ENCODE measurements around the gene PHLDA3. TPM values are rescaled to one million over a fixed set of nuclear protein-coding genes. Genes with fewer than 3 reads are reported as not detected.

PHLDA3 gene
- total RNA-seq, 1 experiment from 2014 or later = 10.5 TPM

DNA sequence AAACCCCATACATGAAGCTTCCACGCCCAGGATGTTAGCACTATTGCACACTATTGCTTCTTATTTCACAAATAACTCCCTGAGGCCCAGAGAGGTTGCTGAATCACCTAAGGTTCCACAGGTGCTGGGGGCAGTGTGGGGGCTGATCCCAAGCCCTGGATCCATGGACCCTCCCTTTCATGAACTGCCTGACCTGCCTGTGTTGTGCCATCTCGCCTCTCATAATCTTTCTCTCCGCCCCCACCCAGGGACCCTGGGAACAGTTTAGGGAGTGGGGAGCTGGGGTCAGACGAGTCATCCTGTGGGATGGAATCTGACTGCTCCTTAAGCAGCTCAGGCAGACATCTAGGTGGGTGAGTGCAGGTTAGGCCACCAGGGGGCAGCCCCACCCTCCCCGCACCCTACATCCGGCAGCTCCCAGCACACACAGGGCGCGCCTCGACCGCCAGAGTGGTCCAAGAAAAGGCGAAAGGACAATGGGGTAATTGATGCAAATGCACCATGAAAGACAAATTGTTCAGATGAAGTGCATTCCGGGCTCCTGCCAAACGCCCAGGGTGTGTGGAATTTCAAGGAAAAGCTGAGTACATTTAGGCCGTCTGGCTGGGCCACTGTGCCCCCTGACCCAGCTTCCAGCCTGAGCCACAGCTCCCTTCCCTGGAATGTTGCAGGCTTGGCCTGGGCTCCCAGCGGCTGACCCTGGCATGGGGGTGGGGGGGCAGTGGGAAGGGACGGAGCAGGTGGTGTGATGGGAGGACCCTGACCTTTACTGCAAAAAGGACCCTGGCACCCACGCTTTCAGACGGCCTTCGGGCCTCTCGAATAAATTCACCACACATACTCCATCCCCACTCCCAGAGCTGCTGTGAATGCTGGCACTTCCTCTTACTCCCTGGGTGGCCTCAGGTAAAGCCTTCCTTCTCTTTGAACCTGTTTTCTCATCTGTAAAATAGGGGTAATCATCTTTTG is 20.8 kb downstream of the PHLDA3 start:
- Mint-ChIP-seq H3K4me1 (ENCODE audit: low read depth, unreplicated experiment) (no peaks in the 10 kb centered on the region), H3K27me3 (ENCODE audit: insufficient read depth, unreplicated experiment) (peaks cover 2% of the 10 kb centered on the region), H3K9me3 (ENCODE audit: unreplicated experiment) (no peaks in the 10 kb centered on the region), H3K36me3 (ENCODE audit: insufficient read depth, unreplicated experiment) (no peaks in the 10 kb centered on the region), H3K27ac (ENCODE audit: unreplicated experiment) (no peak overlapping the region), H3K4me3 (ENCODE audit: unreplicated experiment) (no peak overlapping the region)
- Histone ChIP-seq H3K4me3 (ENCODE audit: low read depth, low read length) (no peak overlapping the region), H3K4me1 (no peaks in the 10 kb centered on the region), H3K27me3 (replicated peaks; ENCODE audit: control insufficient read depth, insufficient read depth, low read length) (no peaks in the 10 kb centered on the region), H3K9me3 (no peaks in the 10 kb centered on the region), H3K36me3 (ENCODE audit: control insufficient read depth, insufficient read depth, low read length) (no peaks in the 10 kb centered on the region)
- intact Hi-C loops (cut with micrococcal nuclease; ENCODE audit: unreplicated experiment) = loop anchor here (1.0 to 2.0 kb wide), 3 partner anchors 21 to 65 kb away; partner anchors contain the start of gene PHLDA3
- no TSS peak for BruUV-seq (replicated peaks)
- DNase-seq = peak; percentile 65 to 67
- POLR2A ChIA-PET = interaction anchor here (0.7 to 1.6 kb wide), 2 partner anchors 20 to 32 kb away, joined by 3 to 4 read pairs; partner anchors contain the start of gene PHLDA3
- CTCF ChIA-PET = interaction anchor here (0.6 to 3.6 kb wide), 20 partner anchors 8 to 1173 kb away, joined by 3 to 98 read pairs (median 6); partner anchors contain the start of gene PHLDA3
- TF ChIP-seq, protein P1, sequence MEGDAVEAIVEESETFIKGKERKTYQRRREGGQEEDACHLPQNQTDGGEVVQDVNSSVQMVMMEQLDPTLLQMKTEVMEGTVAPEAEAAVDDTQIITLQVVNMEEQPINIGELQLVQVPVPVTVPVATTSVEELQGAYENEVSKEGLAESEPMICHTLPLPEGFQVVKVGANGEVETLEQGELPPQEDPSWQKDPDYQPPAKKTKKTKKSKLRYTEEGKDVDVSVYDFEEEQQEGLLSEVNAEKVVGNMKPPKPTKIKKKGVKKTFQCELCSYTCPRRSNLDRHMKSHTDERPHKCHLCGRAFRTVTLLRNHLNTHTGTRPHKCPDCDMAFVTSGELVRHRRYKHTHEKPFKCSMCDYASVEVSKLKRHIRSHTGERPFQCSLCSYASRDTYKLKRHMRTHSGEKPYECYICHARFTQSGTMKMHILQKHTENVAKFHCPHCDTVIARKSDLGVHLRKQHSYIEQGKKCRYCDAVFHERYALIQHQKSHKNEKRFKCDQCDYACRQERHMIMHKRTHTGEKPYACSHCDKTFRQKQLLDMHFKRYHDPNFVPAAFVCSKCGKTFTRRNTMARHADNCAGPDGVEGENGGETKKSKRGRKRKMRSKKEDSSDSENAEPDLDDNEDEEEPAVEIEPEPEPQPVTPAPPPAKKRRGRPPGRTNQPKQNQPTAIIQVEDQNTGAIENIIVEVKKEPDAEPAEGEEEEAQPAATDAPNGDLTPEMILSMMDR (IDR thresholded peaks at IDR 0.05; ENCODE audit: insufficient read depth in 1 of 2, low read depth in 1 of 2, low read length in 1 of 2, severe bottlenecking in 1 of 2, unreplicated experiment in 1 of 2) = peak; percentile 82 to 88

DNA sequence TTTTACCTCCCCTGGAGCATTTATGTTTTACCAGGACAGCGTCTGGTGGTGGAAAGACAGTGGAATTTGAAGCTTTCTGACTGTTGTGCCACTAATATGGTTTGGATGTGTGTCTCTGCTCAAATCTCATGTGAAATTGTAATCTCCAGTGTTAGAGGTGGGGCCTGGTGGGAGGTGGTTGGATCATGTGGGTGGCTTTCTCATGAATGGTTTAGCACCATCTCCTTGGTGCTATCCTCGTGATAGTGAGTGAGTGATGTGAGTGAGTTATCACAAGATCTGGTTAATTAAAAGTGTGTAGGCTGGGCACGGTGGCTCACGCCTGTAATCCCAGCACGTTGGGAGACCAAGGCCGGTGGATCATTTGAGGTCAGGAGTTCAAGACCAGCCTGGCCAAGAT is 23.7 kb downstream of the PHLDA3 start:
- Mint-ChIP-seq H3K27ac (ENCODE audit: unreplicated experiment) (no peak overlapping the region), H3K4me3 (ENCODE audit: unreplicated experiment) (no peak overlapping the region), H3K4me1 (ENCODE audit: low read depth, unreplicated experiment) (peaks cover 6% of the 10 kb centered on the region), H3K9me3 (ENCODE audit: unreplicated experiment) (no peaks in the 10 kb centered on the region), H3K36me3 (ENCODE audit: insufficient read depth, unreplicated experiment) (no peaks in the 10 kb centered on the region), H3K27me3 (ENCODE audit: insufficient read depth, unreplicated experiment) (peaks cover 5% of the 10 kb centered on the region)
- H3K36me3 ChIP-seq (ENCODE audit: control insufficient read depth, insufficient read depth, low read length) = no peaks in the 10 kb centered on the region
- no peaks in the 10 kb centered on the region for H3K27me3 ChIP-seq (replicated peaks; ENCODE audit: control insufficient read depth, insufficient read depth, low read length)
- DNase-seq = no peak
- no peak overlapping the region for H3K4me3 ChIP-seq (ENCODE audit: low read depth, low read length)
- no TSS peak for BruUV-seq (replicated peaks)
- CTCF ChIA-PET = interaction anchor here (0.6 to 1.1 kb wide), 2 partner anchors 10 to 24 kb away, joined by 3 read pairs; partner anchors contain the start of gene PHLDA3
- intact Hi-C loops (cut with micrococcal nuclease; ENCODE audit: unreplicated experiment) = no loop called here
- POLR2A ChIA-PET = no interaction called here
- TF ChIP-seq, protein P1 (IDR thresholded peaks at IDR 0.05; ENCODE audit: insufficient read depth in 1 of 2, low read depth in 1 of 2, low read length in 1 of 2, severe bottlenecking in 1 of 2, unreplicated experiment in 1 of 2) = no peak
- H3K9me3 ChIP-seq = no peaks in the 10 kb centered on the region
- no peaks in the 10 kb centered on the region for H3K4me1 ChIP-seq

DNA sequence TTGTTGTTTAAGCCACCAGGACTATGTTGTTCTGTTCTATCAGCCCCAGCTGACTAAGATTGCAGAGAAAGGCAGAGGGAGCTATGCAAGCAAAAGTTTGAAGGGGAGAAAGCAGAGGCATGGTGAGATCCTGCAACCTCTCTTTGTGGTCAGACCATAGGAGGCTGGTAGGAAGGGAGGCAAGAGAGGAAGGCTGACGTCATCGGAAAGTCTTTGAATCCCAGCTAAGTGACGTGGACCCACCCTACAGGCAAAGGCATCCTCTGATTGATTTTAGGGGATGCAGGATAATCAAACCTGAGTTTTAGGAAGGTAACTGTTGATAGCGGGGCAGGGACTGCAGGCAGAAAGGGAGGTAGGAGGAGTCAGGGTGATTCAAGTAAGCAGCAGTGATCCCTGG is 24.2 kb downstream of the PHLDA3 start:
- TF ChIP-seq, protein P1 (IDR thresholded peaks at IDR 0.05; ENCODE audit: insufficient read depth in 1 of 2, low read depth in 1 of 2, low read length in 1 of 2, severe bottlenecking in 1 of 2, unreplicated experiment in 1 of 2) = no peak
- Mint-ChIP-seq H3K4me1 (ENCODE audit: low read depth, unreplicated experiment) (peaks cover 6% of the 10 kb centered on the region), H3K27me3 (ENCODE audit: insufficient read depth, unreplicated experiment) (peaks cover 5% of the 10 kb centered on the region), H3K36me3 (ENCODE audit: insufficient read depth, unreplicated experiment) (no peaks in the 10 kb centered on the region), H3K9me3 (ENCODE audit: unreplicated experiment) (no peaks in the 10 kb centered on the region), H3K27ac (ENCODE audit: unreplicated experiment) (no peak overlapping the region), H3K4me3 (ENCODE audit: unreplicated experiment) (no peak overlapping the region)
- DNase-seq = no peak
- BruUV-seq (replicated peaks) = no TSS peak
- no peaks in the 10 kb centered on the region for H3K4me1 ChIP-seq
- POLR2A ChIA-PET = no interaction called here
- CTCF ChIA-PET = interaction anchor here (0.6 to 1.1 kb wide), 3 partner anchors 9 to 37 kb away, joined by 3 read pairs; partner anchors contain the start of gene PHLDA3
- no peaks in the 10 kb centered on the region for H3K36me3 ChIP-seq (ENCODE audit: control insufficient read depth, insufficient read depth, low read length)
- H3K9me3 ChIP-seq = no peaks in the 10 kb centered on the region
- intact Hi-C loops (cut with micrococcal nuclease; ENCODE audit: unreplicated experiment) = no loop called here
- H3K27me3 ChIP-seq (replicated peaks; ENCODE audit: control insufficient read depth, insufficient read depth, low read length) = no peaks in the 10 kb centered on the region
- H3K4me3 ChIP-seq (ENCODE audit: low read depth, low read length) = no peak overlapping the region
